Neural cell (in vitro differentiated cells): Measurements from ENCODE around the gene TCF12.

Source experiments
- EP300 ChIP-seq: fragments of 450-650 bp; conservative IDR thresholded peaks from 2 replicates; pipeline ENCODE4 v1.6.1; 2014; ENCODE audit warnings: antibody characterized with exemption, mild to moderate bottlenecking, moderate library complexity; ENCODE audit not compliant: poor library complexity, severe bottlenecking
- TAF1 ChIP-seq: IDR thresholded peaks from 2 replicates; pipeline ENCODE4 v1.6.1; 2012; ENCODE audit warnings: low read depth
- TF ChIP-seq, protein P1 (sequence below): fragments of 450-650 bp; IDR thresholded peaks from 2 replicates; pipeline ENCODE4 v1.5.1; 2014; ENCODE audit warnings: antibody characterized with exemption, mild to moderate bottlenecking, moderate library complexity; ENCODE audit not compliant: poor library complexity, severe bottlenecking

DNA sequence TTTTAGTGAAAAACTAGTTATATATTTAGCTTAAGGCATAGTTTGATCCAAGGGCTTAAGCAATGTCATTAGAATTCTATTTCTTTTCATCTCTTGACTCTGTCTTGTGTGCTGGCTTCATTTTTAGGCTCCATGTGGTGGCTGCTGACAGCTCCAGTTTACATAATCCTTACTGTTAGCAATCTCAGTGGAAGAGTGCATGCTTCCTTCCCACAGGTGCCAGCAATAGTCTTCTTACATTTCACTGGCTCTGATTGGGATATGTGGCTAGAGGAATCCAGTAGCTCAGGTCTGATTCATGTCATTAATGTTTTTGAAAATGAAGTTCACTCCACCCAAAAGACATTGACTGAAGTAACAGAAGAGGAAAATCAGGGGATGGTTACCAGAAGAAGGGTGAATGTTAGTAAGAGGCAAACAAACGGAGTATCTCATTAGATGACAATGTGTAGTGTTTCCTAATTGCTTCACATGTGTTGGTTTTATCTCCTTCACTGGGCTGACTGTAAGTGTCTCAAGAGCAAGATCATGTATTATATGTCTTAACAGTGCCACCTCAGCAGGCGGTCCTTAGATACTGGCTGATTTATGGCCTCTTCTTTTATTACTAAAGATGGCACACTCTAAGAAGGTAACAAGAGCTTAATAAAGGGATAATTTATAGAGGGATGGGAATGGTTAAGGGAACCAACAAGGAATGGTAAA lies 25.6 kb upstream of the TCF12 start:
- TF ChIP-seq, protein P1, sequence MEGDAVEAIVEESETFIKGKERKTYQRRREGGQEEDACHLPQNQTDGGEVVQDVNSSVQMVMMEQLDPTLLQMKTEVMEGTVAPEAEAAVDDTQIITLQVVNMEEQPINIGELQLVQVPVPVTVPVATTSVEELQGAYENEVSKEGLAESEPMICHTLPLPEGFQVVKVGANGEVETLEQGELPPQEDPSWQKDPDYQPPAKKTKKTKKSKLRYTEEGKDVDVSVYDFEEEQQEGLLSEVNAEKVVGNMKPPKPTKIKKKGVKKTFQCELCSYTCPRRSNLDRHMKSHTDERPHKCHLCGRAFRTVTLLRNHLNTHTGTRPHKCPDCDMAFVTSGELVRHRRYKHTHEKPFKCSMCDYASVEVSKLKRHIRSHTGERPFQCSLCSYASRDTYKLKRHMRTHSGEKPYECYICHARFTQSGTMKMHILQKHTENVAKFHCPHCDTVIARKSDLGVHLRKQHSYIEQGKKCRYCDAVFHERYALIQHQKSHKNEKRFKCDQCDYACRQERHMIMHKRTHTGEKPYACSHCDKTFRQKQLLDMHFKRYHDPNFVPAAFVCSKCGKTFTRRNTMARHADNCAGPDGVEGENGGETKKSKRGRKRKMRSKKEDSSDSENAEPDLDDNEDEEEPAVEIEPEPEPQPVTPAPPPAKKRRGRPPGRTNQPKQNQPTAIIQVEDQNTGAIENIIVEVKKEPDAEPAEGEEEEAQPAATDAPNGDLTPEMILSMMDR: no peak
- TF ChIP-seq TAF1 (no peak), EP300 (no peak)
